ENCODE measurements around the gene SLC22A16. TPM values are rescaled to one million over a fixed set of nuclear protein-coding genes. Genes with fewer than 3 reads are reported as not detected.

Gene SLC22A16
- total RNA-seq, 1 donor, result not detected

- Histone ChIP-seq H3K27me3 (ENCODE audit: insufficient read depth, low read length) (no peaks in the 10 kb centered on the region), H3K9me3 (ENCODE audit: low read depth, low read length) (no peaks in the 10 kb centered on the region), H3K4me3 (ENCODE audit: low read length) (no peak overlapping the region), H3K4me1 (ENCODE audit: insufficient read depth, low read length) (peaks cover 19% of the 10 kb centered on the region)
Measured at GRCh38 chr6:110414669-110415068, 61.7 kb downstream of the SLC22A16 start.

DNA sequence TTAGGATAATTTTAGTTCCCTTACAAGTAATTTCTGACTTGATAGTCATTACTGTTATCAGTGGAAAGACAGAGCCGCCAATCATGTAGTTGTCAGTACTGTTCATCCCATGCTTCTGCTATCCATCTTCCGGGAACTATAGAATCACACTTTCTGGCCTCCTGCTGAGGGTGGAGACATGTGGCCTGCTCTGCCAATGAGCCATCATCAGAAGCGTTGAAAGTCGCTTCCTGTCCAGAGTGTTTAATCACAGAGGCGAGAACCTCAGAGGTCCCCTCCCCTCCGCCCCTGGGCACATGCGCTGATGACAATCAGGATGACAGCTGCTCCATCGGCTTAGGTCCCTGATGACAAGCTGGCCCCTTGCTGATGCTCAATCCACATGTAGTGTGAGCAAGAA, 64.1 kb downstream of the SLC22A16 start:
- Histone ChIP-seq H3K27me3 (ENCODE audit: insufficient read depth, low read length) (no peaks in the 10 kb centered on the region), H3K4me1 (ENCODE audit: insufficient read depth, low read length) (peaks cover 11% of the 10 kb centered on the region), H3K9me3 (ENCODE audit: low read depth, low read length) (no peaks in the 10 kb centered on the region), H3K4me3 (ENCODE audit: low read length) (no peak overlapping the region)

- H3K27me3 ChIP-seq (ENCODE audit: insufficient read depth, low read length), result no peaks in the 10 kb centered on the region
- no peak overlapping the region for H3K4me3 ChIP-seq (ENCODE audit: low read length)
- H3K9me3 ChIP-seq (ENCODE audit: low read depth, low read length), result no peaks in the 10 kb centered on the region
- H3K4me1 ChIP-seq (ENCODE audit: insufficient read depth, low read length), result peaks cover 3% of the 10 kb centered on the region
Measured at GRCh38 chr6:110410511-110410910, 65.9 kb downstream of the SLC22A16 start.

DNA sequence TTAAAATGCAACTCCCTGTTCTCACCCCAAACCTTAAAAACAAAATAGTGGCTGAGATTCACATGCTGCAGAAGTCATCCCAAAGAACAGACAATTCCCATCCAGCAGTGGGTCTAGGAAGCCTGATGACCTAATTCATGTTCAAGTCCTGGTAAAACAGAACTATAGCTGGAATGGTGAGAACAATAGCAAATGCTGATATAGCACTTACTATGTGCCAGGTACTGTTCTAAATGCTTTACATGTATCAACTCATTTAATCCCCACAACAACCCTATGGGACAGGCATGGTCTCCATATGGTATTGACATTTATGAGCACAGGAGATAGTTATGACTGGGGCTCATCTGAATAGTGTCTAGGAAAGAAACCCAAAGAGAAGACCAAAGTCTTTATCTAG, 66.6 kb downstream of the SLC22A16 start:
- Histone ChIP-seq H3K9me3 (ENCODE audit: low read depth, low read length) (no peaks in the 10 kb centered on the region), H3K4me1 (ENCODE audit: insufficient read depth, low read length) (peaks cover under 1% of the 10 kb centered on the region), H3K27me3 (ENCODE audit: insufficient read depth, low read length) (no peaks in the 10 kb centered on the region), H3K4me3 (ENCODE audit: low read length) (no peak overlapping the region)

- Histone ChIP-seq H3K4me1 (ENCODE audit: insufficient read depth, low read length) (no peaks in the 10 kb centered on the region), H3K27me3 (ENCODE audit: insufficient read depth, low read length) (no peaks in the 10 kb centered on the region), H3K9me3 (ENCODE audit: low read depth, low read length) (no peaks in the 10 kb centered on the region), H3K4me3 (ENCODE audit: low read length) (no peak overlapping the region)
Measured at GRCh38 chr6:110408901-110409300, 67.5 kb downstream of the SLC22A16 start.

GRCh38 chr6:110404607-110405006, 71.8 kb downstream of the SLC22A16 start:
- no peaks in the 10 kb centered on the region for H3K9me3 ChIP-seq (ENCODE audit: low read depth, low read length)
- no peaks in the 10 kb centered on the region for H3K4me1 ChIP-seq (ENCODE audit: insufficient read depth, low read length)
- H3K4me3 ChIP-seq (ENCODE audit: low read length), result no peak overlapping the region
- H3K27me3 ChIP-seq (ENCODE audit: insufficient read depth, low read length), result no peaks in the 10 kb centered on the region

- Histone ChIP-seq H3K27me3 (ENCODE audit: insufficient read depth, low read length) (no peaks in the 10 kb centered on the region), H3K9me3 (ENCODE audit: low read depth, low read length) (no peaks in the 10 kb centered on the region), H3K4me1 (ENCODE audit: insufficient read depth, low read length) (no peaks in the 10 kb centered on the region), H3K4me3 (ENCODE audit: low read length) (no peak overlapping the region)
Measured at GRCh38 chr6:110401585-110402176, 74.7 kb downstream of the SLC22A16 start.

DNA sequence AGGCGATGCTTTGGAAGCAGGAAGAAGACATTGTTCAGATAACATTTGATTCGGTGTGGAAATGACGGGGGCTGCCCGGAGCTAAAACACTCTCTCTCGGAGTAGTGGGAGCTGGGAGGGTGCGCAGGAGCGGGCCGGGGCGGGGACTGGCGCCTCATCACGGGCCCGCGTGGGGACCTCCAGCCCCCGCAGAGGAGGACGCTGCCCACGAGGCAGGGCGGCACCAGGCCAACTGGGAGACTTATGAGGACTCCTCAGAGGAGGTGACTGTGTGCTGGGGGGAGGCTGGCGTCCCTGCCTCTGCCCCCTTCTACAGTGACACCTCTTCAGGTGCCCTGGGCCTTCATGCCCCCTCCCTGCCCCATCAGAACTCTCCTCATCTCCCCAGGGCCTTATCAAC, 76.2 kb downstream of the SLC22A16 start:
- Histone ChIP-seq H3K4me3 (ENCODE audit: low read length) (no peak overlapping the region), H3K27me3 (ENCODE audit: insufficient read depth, low read length) (no peaks in the 10 kb centered on the region), H3K4me1 (ENCODE audit: insufficient read depth, low read length) (no peaks in the 10 kb centered on the region), H3K9me3 (ENCODE audit: low read depth, low read length) (no peaks in the 10 kb centered on the region)

DNA sequence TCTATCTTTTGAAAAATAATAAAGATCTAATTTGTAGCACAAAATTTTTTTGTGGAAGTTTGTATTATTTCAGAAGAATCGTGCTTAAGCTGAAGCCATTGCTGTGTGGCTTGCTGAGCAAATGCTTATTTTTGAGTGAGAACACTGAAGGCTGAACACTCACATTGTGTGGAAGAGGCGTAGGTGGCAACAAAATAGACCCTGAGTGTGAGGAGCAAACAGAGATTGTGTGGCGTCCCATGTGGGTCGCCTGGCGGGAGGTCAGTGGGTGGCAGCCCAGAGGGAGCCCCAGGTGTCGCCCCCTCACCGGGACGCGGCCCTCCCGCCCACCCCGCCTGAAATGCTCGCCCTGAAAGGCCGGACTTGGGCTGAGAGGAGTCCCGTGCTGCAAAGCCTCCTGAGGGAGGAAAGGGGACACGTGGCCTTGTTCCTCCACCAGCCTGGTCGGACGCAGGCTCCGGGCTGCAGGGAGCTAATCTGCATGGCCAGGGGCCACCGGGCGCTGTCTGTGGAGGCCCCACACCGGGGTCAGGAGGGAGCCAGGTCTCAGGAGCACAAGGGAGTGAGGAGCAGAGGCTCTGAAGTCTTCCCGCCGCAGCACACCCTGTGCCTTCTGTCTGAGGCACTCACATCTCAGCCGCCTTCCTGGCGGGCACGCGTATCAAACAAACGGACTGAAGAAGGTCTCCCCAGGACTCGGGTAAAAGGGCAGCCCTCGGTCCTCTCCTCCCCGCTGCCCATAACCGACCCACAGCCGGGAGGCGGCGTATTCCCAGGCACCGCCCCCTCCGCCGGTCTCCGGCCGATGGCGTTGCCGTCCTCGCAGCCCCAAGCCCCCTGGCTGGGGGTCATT, 77.0 kb downstream of the SLC22A16 start:
- H3K9me3 ChIP-seq (ENCODE audit: low read depth, low read length), result no peaks in the 10 kb centered on the region
- H3K27me3 ChIP-seq (ENCODE audit: insufficient read depth, low read length), result no peaks in the 10 kb centered on the region
- H3K4me1 ChIP-seq (ENCODE audit: insufficient read depth, low read length), result no peaks in the 10 kb centered on the region
- H3K4me3 ChIP-seq (ENCODE audit: low read length), result no peak overlapping the region

- H3K27me3 ChIP-seq (ENCODE audit: insufficient read depth, low read length), result no peaks in the 10 kb centered on the region
- no peaks in the 10 kb centered on the region for H3K9me3 ChIP-seq (ENCODE audit: low read depth, low read length)
- no peaks in the 10 kb centered on the region for H3K4me1 ChIP-seq (ENCODE audit: insufficient read depth, low read length)
- H3K4me3 ChIP-seq (ENCODE audit: low read length), result no peak overlapping the region
Measured at GRCh38 chr6:110398778-110399177, 77.6 kb downstream of the SLC22A16 start.

- Histone ChIP-seq H3K9me3 (ENCODE audit: low read depth, low read length) (no peaks in the 10 kb centered on the region), H3K4me1 (ENCODE audit: insufficient read depth, low read length) (no peaks in the 10 kb centered on the region), H3K4me3 (ENCODE audit: low read length) (no peak overlapping the region), H3K27me3 (ENCODE audit: insufficient read depth, low read length) (no peaks in the 10 kb centered on the region)
Measured at GRCh38 chr6:110395221-110395620, 81.2 kb downstream of the SLC22A16 start.

DNA sequence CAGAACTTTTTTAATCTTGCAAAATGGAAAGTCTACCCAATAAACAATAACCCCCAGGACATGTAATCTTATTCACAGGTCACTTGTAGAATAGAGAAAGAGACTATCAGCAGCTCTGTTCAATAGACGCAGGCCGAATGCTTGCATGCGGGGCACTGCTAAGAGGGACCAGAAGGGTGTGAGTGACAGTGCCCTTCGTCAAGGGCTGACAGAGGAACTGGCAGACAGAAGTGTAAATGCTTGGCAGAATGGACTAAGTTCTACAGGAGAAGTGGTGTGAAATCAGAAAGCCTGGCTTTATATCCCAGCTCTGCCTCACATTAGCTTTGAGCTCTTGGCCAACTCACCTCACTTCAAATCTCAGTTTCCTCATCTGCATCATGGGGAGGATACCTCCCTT, 82.0 kb downstream of the SLC22A16 start:
- no peaks in the 10 kb centered on the region for H3K27me3 ChIP-seq (ENCODE audit: insufficient read depth, low read length)

DNA sequence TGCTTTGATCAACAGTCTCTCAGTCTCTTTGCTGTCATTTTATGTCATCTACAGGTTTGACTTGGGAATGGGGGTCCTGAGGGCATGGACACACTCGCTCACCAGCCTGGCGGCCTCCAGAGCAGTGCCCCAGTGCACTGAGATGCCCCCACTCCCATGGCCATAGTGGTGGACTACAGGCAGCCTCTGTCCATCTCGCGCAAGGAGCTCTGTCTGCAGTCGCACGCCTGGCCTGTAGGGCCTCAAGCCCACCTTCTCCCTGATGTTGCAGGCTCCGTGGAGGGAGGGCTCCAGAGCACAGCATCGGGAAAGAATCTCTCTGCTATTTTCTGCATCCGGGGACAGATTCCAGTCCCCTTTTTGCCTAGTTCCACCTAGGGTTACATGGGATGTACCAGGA, 83.7 kb downstream of the SLC22A16 start:
- Histone ChIP-seq H3K4me3 (ENCODE audit: low read length) (no peak overlapping the region), H3K27me3 (ENCODE audit: insufficient read depth, low read length) (no peaks in the 10 kb centered on the region), H3K4me1 (ENCODE audit: insufficient read depth, low read length) (no peaks in the 10 kb centered on the region), H3K9me3 (ENCODE audit: low read depth, low read length) (no peaks in the 10 kb centered on the region)

More for the DNA sequence above, 82.0 kb downstream of the SLC22A16 start:
- no peaks in the 10 kb centered on the region for H3K4me1 ChIP-seq (ENCODE audit: insufficient read depth, low read length)
- no peaks in the 10 kb centered on the region for H3K9me3 ChIP-seq (ENCODE audit: low read depth, low read length)
- no peak overlapping the region for H3K4me3 ChIP-seq (ENCODE audit: low read length)

GRCh38 chr6:110390404-110390803, 86.0 kb downstream of the SLC22A16 start:
- Histone ChIP-seq H3K27me3 (ENCODE audit: insufficient read depth, low read length) (no peaks in the 10 kb centered on the region), H3K4me1 (ENCODE audit: insufficient read depth, low read length) (no peaks in the 10 kb centered on the region), H3K4me3 (ENCODE audit: low read length) (no peak overlapping the region), H3K9me3 (ENCODE audit: low read depth, low read length) (no peaks in the 10 kb centered on the region)

- no peaks in the 10 kb centered on the region for H3K9me3 ChIP-seq (ENCODE audit: low read depth, low read length)
- no peaks in the 10 kb centered on the region for H3K4me1 ChIP-seq (ENCODE audit: insufficient read depth, low read length)
- H3K4me3 ChIP-seq (ENCODE audit: low read length), result no peak overlapping the region
- H3K27me3 ChIP-seq (ENCODE audit: insufficient read depth, low read length), result no peaks in the 10 kb centered on the region
Measured at GRCh38 chr6:110389689-110390382, 86.6 kb downstream of the SLC22A16 start.
